Skeletal muscle satellite cell (primary cell): Measurements from ENCODE around the gene LPIN2. TPM values are rescaled to one million over a fixed set of nuclear protein-coding genes. Genes with fewer than 3 reads are reported as not detected.

Experiments used
- H3K27me3 ChIP-seq: 2 replicates; pipeline ENCODE4 v1.7.0; 2013; ENCODE audit warnings: low read length; ENCODE audit not compliant: control insufficient read depth, insufficient read depth
- H3K36me3 ChIP-seq: 2 replicates; pipeline ENCODE4 v1.7.0; 2013; ENCODE audit warnings: mild to moderate bottlenecking, control low read depth, low read length; ENCODE audit not compliant: insufficient read depth
- H3K4me1 ChIP-seq: 2 replicates; pipeline ENCODE4 v1.7.0; 2013; ENCODE audit warnings: low read length; ENCODE audit not compliant: control insufficient read depth, insufficient read depth
- H3K4me2 ChIP-seq: 2 replicates; pipeline ENCODE4 v1.7.0; 2013; ENCODE audit warnings: mild to moderate bottlenecking, low read length
- H3K4me3 ChIP-seq: 2 replicates; pipeline ENCODE4 v1.7.0; 2013; ENCODE audit warnings: low read length
- H3K9ac ChIP-seq: 2 replicates; pipeline ENCODE4 v1.7.0; 2013; ENCODE audit warnings: mild to moderate bottlenecking, low read depth, low read length, moderate library complexity
- H3K9me3 ChIP-seq: replicated peaks from 2 replicates; pipeline ENCODE4 v1.7.0; 2013; ENCODE audit warnings: mild to moderate bottlenecking, control low read depth, low read length
- small RNA-seq: library from RNA; depleted of rRNA; stranded (forward); fragments of <200 nt; gene quantifications from one replicate; pipeline ENCODE3, GENCODE V24; 2012

LPIN2 gene

GRCh38 chr18:2964361-2965010 is 48.5 kb downstream of the LPIN2 start:
- H3K9ac ChIP-seq = no peak overlapping the region
- no peak overlapping the region for H3K4me2 ChIP-seq
- H3K4me1 ChIP-seq = no peaks in the 10 kb centered on the region
- no peak overlapping the region for H3K4me3 ChIP-seq
- H3K27me3 ChIP-seq = no peaks in the 10 kb centered on the region
- H3K36me3 ChIP-seq = peaks cover 2% of the 10 kb centered on the region
- no peaks in the 10 kb centered on the region for H3K9me3 ChIP-seq

Small RNA genes within 50 kb of the gene (small RNA-seq; reads per million reads assigned to genes)
- not detected for gene RF00156
